ENCODE measurements around the gene ADCK1.
"Not testable (repeated sequence)": the region's sequence is repeated elsewhere in the genome, so short reads cannot be mapped to it uniquely, and the experiment has no call there.

The ADCK1 gene

GRCh38 chr14:77794357-77794756 is 5.6 kb upstream of the ADCK1 start:
- TF ChIP-seq, protein P1, sequence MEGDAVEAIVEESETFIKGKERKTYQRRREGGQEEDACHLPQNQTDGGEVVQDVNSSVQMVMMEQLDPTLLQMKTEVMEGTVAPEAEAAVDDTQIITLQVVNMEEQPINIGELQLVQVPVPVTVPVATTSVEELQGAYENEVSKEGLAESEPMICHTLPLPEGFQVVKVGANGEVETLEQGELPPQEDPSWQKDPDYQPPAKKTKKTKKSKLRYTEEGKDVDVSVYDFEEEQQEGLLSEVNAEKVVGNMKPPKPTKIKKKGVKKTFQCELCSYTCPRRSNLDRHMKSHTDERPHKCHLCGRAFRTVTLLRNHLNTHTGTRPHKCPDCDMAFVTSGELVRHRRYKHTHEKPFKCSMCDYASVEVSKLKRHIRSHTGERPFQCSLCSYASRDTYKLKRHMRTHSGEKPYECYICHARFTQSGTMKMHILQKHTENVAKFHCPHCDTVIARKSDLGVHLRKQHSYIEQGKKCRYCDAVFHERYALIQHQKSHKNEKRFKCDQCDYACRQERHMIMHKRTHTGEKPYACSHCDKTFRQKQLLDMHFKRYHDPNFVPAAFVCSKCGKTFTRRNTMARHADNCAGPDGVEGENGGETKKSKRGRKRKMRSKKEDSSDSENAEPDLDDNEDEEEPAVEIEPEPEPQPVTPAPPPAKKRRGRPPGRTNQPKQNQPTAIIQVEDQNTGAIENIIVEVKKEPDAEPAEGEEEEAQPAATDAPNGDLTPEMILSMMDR (conservative IDR thresholded peaks at IDR 0.05): no peak
- no peak for TF ChIP-seq ZFX (IDR thresholded peaks at IDR 0.05)
- no peak overlapping the region for H3K27ac ChIP-seq

DNA sequence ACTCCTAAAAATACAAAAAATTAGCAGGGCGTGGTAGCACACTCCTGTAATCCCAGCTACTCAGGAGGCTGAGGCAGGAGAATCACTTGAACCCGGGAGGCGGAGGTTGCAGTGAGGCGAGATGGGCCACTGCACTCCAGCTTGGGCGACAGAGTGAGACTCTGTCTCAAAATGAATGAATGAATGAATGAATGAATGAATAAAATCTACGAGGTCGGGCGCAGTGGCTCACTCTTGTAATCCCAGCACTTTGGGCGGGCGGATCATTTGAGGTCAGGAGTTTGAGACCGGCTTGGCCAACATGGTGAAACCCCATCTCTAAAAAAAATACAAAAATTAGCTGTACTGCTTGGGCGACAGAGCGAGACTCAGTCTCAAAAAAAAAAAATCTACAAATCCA is 453 bp upstream of the ADCK1 start:
- H3K27ac ChIP-seq: peak overlapping the region; percentile 87

- peak overlapping the region; percentile 87 for H3K27ac ChIP-seq
These were observed 905 bp downstream of the ADCK1 start for GRCh38 chr14:77800814-77801213.

GRCh38 chr14:77804592-77804991 is 4.7 kb downstream of the ADCK1 start:
- TF ChIP-seq ZFX (IDR thresholded peaks at IDR 0.05): no peak
- TF ChIP-seq, protein P1 (conservative IDR thresholded peaks at IDR 0.05): peak; percentile 47
- no peak overlapping the region for H3K27ac ChIP-seq

More at GRCh38 chr14:77800814-77801213, 905 bp downstream of the ADCK1 start:
- TF ChIP-seq, protein P1 (conservative IDR thresholded peaks at IDR 0.05): no peak
- no peak for TF ChIP-seq ZFX (IDR thresholded peaks at IDR 0.05)

DNA sequence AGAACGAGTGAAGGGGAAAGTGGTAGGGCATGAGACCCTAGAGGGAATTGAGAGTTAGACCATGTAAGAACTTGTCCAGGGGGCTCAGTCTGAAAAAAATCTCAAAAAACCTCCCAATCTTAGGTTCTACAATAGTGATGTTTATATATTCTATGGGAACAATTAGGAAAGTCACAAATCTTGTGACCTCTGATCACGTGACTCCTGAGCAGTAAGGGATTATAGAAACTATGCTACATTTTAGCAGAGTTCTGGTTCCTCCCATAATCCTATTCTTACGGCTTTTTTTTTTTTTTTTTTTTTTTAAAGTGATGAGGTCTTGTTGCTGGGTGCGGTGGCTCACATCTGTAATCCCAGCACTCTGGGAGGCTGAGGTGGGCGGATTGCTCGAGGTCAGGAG is 5.8 kb downstream of the ADCK1 start:
- no peak overlapping the region for H3K27ac ChIP-seq
- TF ChIP-seq ZFX (IDR thresholded peaks at IDR 0.05): no peak
- TF ChIP-seq, protein P1 (conservative IDR thresholded peaks at IDR 0.05): no peak

- no peak overlapping the region for H3K27ac ChIP-seq
- TF ChIP-seq, protein P1 (conservative IDR thresholded peaks at IDR 0.05): no peak
- no peak for TF ChIP-seq ZFX (IDR thresholded peaks at IDR 0.05)
These were observed 8.3 kb downstream of the ADCK1 start for GRCh38 chr14:77808250-77808649.

GRCh38 chr14:77809011-77809410 is 9.1 kb downstream of the ADCK1 start:
- H3K27ac ChIP-seq: no peak overlapping the region
- TF ChIP-seq, protein P1 (conservative IDR thresholded peaks at IDR 0.05): no peak
- TF ChIP-seq ZFX (IDR thresholded peaks at IDR 0.05): no peak

DNA sequence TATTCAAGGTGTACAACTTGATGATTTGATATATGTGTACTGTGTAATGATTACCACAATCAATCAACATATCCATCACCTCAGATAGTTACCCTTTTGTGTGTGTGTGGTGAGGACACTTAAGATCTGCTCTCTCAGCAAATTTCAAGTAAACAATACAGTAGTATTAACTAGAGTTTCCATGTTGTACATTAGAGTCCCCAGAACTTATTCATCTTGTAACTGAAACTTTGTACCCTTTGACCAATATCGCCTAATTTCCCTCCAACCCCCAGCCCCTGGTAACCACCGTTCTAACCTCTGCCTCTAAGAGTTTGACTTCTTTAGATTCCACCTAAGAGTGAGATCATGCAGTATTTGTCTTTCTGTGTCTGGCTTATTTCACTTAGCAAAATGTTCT is 12.1 kb downstream of the ADCK1 start:
- H3K27ac ChIP-seq: no peak overlapping the region
- TF ChIP-seq, protein P1 (conservative IDR thresholded peaks at IDR 0.05): no peak
- no peak for TF ChIP-seq ZFX (IDR thresholded peaks at IDR 0.05)

DNA sequence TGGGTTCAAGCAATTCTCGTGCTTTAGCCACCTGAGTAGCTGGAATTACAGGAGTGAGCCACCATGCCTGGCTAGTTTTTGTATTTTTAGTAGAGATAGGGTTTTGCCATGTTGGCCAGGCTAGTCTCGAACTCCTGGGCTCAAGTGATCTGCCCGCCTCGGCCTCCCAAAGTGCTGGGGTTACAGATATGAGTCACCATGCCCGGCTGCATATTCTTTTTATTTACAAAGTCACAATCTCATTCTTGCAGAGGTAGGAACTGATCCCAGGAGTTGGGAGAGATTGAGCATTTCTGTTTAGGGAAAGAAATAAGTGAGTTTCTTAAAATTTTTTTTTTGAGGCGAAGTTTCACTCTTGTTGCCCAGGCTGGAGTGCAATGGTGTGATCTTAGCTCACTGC is 12.8 kb downstream of the ADCK1 start:
- H3K27ac ChIP-seq: not testable (repeated sequence)

Measured in C4-2B (cell line).